ENCODE results near the gene IQCM. TPM values are rescaled to one million over a fixed set of nuclear protein-coding genes. Genes with fewer than 3 reads are reported as not detected.

The IQCM gene
- total RNA-seq, 1 experiment from 2014 or later: 0.17 TPM

DNA sequence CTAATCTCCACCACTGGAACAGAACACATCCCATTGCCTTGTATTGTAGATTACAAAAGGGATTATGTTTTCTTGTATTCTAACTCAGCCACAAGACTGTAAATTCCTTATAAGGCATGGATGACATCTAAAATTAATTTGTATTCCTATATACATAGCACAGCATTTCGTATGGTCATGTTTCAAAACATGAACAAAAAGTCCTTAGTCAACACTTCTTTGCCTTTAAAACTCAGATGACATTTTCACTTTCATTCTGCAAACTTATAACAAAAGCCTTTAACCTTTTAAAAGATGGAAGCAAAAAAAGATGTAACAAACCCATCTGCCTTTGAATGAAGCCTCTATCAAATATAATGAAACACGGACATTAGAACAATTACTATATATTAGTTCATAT is 181.3 kb downstream of the IQCM start:
- H3K27me3 ChIP-seq (ENCODE audit: control insufficient read depth, insufficient read depth, low read length): no peaks in the 10 kb centered on the region
- DNase-seq: no peak
- no peaks in the 10 kb centered on the region for H3K36me3 ChIP-seq (replicated peaks; ENCODE audit: control insufficient read depth, insufficient read depth, low read length)

DNA sequence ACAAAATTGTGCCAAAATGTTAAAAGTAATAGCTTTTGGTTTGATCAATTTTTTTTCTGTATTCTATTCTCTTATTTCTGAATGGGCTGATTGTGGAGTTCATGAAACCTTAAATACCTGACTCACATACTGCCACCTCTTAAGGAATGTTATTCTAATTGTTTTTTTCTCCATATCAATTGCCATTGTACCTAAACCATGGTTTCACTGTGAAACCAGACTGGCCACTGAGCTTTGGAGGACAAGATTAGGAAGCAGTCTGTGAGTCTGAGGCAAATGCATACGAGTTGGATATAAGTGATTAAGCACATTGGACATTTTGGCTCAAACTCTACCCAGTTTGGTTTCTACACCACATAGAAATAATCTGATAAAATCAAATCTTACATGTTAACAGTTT is 184.0 kb downstream of the IQCM start:
- no peaks in the 10 kb centered on the region for H3K27me3 ChIP-seq (ENCODE audit: control insufficient read depth, insufficient read depth, low read length)
- no peak for DNase-seq
- no peaks in the 10 kb centered on the region for H3K36me3 ChIP-seq (replicated peaks; ENCODE audit: control insufficient read depth, insufficient read depth, low read length)
- H3K4me3 ChIP-seq (ENCODE audit: insufficient read depth, low read depth, low read length): no peak overlapping the region

More for the DNA sequence above, 181.3 kb downstream of the IQCM start:
- H3K4me3 ChIP-seq (ENCODE audit: insufficient read depth, low read depth, low read length): no peak overlapping the region

DNA sequence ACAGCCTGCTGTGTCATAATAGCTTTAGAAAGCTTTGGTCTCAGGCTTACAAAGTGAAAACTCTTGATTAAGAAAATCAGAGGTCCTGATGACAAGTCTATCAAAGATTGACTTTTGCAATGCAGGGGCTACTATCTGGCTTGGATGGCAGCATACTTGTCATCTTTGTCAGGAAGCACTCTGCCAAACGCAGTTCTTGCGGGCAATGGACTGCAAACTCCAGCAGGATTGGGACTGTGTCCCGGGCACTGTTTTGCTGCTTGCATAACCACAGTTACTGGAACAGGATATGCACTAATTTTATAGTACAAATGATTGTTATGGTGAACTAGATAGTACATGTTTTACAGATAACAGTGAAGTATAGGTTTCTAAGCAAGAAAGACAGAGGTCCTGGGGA is 185.6 kb downstream of the IQCM start:
- H3K36me3 ChIP-seq (replicated peaks; ENCODE audit: control insufficient read depth, insufficient read depth, low read length): no peaks in the 10 kb centered on the region
- H3K4me3 ChIP-seq (ENCODE audit: insufficient read depth, low read depth, low read length): no peak overlapping the region
- no peak for DNase-seq
- no peaks in the 10 kb centered on the region for H3K27me3 ChIP-seq (ENCODE audit: control insufficient read depth, insufficient read depth, low read length)

DNA sequence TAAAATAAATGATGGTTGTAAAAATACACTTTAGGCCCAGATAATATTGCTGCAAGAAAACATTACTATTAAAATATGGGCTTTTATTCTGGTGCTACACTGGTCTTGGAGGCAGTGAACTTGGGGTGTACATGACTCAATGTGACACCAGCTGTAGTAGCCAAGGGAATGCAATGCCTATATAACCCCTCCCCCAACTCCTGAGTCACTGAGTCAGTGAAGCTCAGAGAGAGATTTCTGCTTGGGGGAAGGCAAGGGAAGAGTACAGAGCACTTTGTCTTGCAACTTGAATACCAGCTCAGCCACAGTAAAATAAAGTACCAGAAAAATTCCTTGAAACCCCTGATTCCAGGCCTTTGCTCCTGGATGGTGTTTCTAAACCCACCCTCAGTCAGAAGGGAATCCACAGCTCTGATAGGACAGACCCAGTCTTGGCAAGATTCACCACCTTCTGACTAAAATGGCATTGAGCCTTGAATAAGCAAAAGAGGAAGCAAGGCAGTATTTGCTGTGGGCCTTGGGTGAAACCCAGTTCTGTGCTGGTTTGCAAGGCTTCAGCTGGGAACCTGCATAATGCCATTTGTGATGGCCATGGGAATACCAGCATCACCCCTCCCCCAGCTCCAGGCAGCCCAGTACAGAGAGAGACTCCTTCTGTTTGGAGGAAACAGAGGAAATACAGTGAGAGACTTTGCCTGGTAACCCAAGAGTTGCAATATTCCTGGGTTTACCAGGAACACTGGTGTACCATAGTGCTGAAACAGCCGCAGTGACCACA is 209.9 kb downstream of the IQCM start:
- no peak overlapping the region for H3K4me3 ChIP-seq (ENCODE audit: insufficient read depth, low read depth, low read length)
- H3K36me3 ChIP-seq (replicated peaks; ENCODE audit: control insufficient read depth, insufficient read depth, low read length): no peaks in the 10 kb centered on the region
- no peak for DNase-seq
- H3K27me3 ChIP-seq (ENCODE audit: control insufficient read depth, insufficient read depth, low read length): no peaks in the 10 kb centered on the region

DNA sequence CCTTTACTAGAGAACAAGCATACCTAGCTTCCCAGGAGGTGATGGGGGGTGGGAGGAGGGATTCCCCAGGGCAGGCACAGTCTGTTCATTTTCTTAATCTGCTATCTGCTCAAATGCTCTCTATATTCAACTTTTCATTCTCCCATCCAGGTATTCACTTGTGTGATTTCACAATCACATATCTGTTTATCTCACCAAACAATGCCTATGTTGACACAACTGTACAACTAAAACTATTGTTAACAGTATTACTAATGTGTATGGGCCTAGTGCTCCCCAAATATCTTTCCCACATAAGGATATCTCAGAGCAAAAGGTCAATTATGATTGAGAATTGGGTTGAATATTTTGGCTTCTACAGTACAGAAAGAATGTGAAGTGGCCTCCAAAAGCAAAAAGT is 210.8 kb downstream of the IQCM start:
- Histone ChIP-seq H3K4me3 (ENCODE audit: insufficient read depth, low read depth, low read length) (no peak overlapping the region), H3K36me3 (replicated peaks; ENCODE audit: control insufficient read depth, insufficient read depth, low read length) (no peaks in the 10 kb centered on the region), H3K27me3 (ENCODE audit: control insufficient read depth, insufficient read depth, low read length) (no peaks in the 10 kb centered on the region)
- DNase-seq: no peak

DNA sequence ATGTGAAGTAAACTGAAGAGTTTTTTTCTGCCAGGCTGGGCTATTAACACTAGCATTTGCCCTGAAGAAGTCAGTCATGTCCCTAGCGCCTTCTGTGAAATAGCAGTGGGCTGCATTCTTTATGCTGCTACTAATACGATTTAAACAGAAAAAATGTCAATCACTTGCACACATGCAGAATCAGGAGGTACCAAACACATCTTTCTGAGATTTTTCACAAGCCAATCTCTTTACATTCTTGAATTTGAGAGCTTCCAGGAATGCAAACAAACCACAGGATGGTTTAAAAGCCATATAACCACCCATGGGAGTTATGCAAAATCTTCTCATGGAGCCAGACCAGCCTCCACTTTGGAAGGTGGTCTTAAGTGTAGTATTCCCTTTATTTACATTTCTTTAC is 220.1 kb downstream of the IQCM start:
- Histone ChIP-seq H3K27me3 (ENCODE audit: control insufficient read depth, insufficient read depth, low read length) (no peaks in the 10 kb centered on the region), H3K4me3 (ENCODE audit: insufficient read depth, low read depth, low read length) (no peak overlapping the region), H3K36me3 (replicated peaks; ENCODE audit: control insufficient read depth, insufficient read depth, low read length) (no peaks in the 10 kb centered on the region)
- DNase-seq: no peak

DNA sequence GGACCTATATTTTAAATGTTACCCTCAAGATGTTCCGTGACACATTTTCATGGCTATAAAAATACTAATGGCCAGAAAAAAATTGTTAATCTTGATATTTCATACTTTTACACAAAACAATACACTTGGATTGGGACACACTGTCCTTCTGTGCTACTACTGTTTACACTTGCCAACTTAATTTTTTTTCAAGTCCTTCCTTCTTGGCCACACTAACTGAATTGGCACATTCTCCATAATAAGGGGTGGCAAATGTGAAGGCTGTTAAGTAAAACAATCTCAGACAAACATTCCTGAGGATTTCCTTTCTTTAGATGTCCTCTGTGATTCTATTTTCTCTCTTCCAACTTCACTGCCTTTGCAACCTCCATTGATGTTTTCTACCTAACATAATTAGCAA is 225.8 kb downstream of the IQCM start:
- DNase-seq: no peak
- Histone ChIP-seq H3K4me3 (ENCODE audit: insufficient read depth, low read depth, low read length) (no peak overlapping the region), H3K36me3 (replicated peaks; ENCODE audit: control insufficient read depth, insufficient read depth, low read length) (no peaks in the 10 kb centered on the region), H3K27me3 (ENCODE audit: control insufficient read depth, insufficient read depth, low read length) (no peaks in the 10 kb centered on the region)

DNA sequence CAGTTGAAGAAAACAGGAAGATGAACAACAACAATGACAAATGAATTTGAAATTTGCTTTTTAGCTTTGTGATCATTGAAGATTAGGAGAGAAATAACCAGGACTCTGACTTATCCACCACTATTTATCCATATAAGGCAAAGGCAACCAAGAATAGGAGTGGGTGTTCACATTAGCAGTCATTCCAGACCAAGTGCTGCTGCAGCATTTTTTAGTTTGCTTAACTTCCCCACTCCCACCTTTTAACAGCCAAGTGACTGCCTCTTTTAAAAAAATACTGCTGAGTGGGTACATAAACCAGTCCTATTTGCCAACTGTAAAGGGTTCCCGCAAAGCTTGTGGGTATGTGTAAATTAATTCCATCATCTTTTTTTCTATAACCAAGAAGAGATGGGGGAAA is 230.9 kb downstream of the IQCM start:
- no peaks in the 10 kb centered on the region for H3K36me3 ChIP-seq (replicated peaks; ENCODE audit: control insufficient read depth, insufficient read depth, low read length)
- H3K27me3 ChIP-seq (ENCODE audit: control insufficient read depth, insufficient read depth, low read length): no peaks in the 10 kb centered on the region
- no peak for DNase-seq
- no peak overlapping the region for H3K4me3 ChIP-seq (ENCODE audit: insufficient read depth, low read depth, low read length)

DNA sequence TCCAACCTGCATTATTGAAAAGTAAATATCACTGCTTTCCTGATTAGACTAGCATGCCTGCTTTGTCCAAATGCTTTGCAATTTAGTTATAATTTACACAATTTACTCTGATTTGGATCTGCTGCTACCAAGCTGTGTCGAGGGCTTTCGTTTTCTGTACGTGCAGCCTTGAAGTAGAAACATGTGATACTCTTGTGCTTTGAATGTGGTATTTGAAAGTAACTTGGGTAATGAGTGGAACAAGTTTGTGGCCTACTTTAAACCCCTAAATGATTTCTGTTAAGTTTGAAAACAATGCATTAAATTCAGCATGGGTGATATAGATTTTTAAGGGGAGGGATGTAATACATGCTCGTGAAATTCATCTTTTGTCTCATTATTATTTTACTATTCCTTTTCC is 240.7 kb downstream of the IQCM start:
- Histone ChIP-seq H3K4me3 (ENCODE audit: insufficient read depth, low read depth, low read length) (no peak overlapping the region), H3K27me3 (ENCODE audit: control insufficient read depth, insufficient read depth, low read length) (no peaks in the 10 kb centered on the region), H3K36me3 (replicated peaks; ENCODE audit: control insufficient read depth, insufficient read depth, low read length) (no peaks in the 10 kb centered on the region)
- DNase-seq: no peak

DNA sequence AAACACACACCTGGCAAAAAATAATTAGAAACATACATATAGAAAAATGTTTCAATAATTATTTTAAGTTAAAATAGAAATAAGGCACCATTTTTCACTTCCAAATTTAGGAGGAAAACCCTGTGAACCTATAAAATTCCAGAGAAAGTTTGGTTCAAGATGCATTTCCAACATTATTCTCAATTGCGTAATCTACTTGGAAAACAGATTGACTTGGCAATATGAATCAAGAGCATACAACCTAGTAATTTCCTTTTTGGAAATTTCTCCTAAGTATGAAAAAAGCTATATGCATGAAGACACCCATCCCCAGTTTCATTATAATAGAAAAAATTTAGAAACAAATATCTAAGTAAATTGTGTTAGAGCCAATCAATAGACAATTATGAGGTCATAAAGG is 242.9 kb downstream of the IQCM start:
- no peaks in the 10 kb centered on the region for H3K27me3 ChIP-seq (ENCODE audit: control insufficient read depth, insufficient read depth, low read length)
- DNase-seq: no peak
- H3K36me3 ChIP-seq (replicated peaks; ENCODE audit: control insufficient read depth, insufficient read depth, low read length): no peaks in the 10 kb centered on the region
- H3K4me3 ChIP-seq (ENCODE audit: insufficient read depth, low read depth, low read length): no peak overlapping the region

DNA sequence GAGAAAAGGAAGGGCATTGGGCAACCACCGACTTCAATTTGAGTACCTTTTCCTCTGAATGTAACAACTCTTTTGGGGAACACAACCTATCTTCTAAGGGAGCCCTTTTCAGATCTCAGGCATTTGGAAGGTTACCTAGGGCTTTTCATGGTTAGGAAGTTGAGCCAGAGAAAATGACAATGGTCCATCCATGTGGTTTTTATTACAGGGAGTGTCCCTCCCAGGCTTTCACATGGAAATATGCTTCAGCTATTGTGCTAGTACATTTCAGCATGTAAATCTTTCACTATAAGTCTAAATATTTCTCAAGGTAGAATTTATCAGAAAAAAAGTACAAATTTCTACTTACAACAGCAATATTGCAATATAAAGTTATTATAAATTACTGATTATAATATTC is 259.8 kb downstream of the IQCM start:
- Histone ChIP-seq H3K27me3 (ENCODE audit: control insufficient read depth, insufficient read depth, low read length) (no peaks in the 10 kb centered on the region), H3K36me3 (replicated peaks; ENCODE audit: control insufficient read depth, insufficient read depth, low read length) (no peaks in the 10 kb centered on the region), H3K4me3 (ENCODE audit: insufficient read depth, low read depth, low read length) (no peak overlapping the region)
- DNase-seq: no peak

DNA sequence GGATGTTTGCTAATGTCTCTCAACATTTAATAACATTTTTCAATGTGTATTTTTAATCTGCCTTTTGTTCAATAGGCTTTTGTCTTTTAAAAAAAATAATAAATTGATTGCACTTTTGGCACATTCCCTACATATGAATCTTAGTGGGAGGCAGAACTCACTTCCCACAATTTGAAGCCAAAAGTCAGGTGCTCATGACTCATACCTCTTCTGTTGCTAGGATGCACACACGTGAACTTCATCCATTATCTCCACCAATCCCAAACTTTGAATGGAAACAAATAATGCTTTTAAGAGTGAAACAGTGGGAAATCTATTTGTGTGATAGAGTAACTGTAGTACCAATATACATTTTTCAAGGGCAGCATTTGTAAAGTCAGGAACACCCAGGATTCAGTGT is 260.5 kb downstream of the IQCM start:
- H3K36me3 ChIP-seq (replicated peaks; ENCODE audit: control insufficient read depth, insufficient read depth, low read length): no peaks in the 10 kb centered on the region
- no peak for DNase-seq
- no peaks in the 10 kb centered on the region for H3K27me3 ChIP-seq (ENCODE audit: control insufficient read depth, insufficient read depth, low read length)
- no peak overlapping the region for H3K4me3 ChIP-seq (ENCODE audit: insufficient read depth, low read depth, low read length)

DNA sequence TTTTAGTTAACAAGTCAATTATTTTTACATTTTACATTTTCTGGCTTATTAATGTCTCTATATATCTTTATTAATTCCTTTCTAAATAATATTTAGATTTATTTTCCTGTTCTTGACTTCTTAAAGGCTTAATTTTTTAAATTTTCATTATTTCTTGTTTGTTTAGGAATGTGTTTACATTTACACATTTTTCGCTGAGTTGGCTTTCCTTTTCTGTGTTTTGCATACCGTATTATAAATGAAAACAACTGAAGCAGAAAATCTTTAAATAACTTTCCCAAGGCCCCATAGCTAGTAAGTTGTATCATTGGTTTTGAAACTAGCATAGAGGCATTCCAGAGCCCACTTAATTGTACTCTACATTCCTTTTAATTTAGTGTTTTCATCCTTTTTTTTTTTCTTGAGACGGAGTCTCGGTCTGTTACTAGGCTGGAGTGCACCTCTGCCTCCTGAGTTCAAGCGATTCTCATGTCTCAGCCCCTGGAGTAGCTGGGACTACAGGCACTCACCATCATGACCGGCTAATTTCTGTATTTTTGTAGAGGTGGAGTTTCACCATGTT is 261.6 kb downstream of the IQCM start:
- no peaks in the 10 kb centered on the region for H3K27me3 ChIP-seq (ENCODE audit: control insufficient read depth, insufficient read depth, low read length)
- no peaks in the 10 kb centered on the region for H3K36me3 ChIP-seq (replicated peaks; ENCODE audit: control insufficient read depth, insufficient read depth, low read length)
- no peak for DNase-seq
- no peak overlapping the region for H3K4me3 ChIP-seq (ENCODE audit: insufficient read depth, low read depth, low read length)

DNA sequence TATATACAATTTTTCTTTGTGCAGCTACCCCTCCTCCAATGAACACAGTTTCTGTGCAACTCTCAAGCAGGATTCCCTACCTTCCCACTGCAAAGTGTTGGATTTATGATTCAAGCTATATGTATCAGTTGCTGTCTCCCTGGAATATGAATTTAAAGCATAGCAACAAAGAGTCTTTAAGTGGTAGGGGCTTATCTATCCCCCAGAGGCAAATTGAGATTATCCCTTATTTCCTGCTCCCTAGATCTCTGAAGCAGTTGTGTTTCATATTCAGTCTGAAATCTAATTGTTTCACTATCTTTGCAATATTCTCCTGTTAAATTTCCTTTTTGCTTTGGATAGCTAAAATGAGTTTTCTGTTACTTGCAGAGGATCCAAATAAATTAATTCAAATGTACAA is 263.0 kb downstream of the IQCM start:
- no peaks in the 10 kb centered on the region for H3K36me3 ChIP-seq (replicated peaks; ENCODE audit: control insufficient read depth, insufficient read depth, low read length)
- H3K4me3 ChIP-seq (ENCODE audit: insufficient read depth, low read depth, low read length): no peak overlapping the region
- no peak for DNase-seq
- H3K27me3 ChIP-seq (ENCODE audit: control insufficient read depth, insufficient read depth, low read length): no peaks in the 10 kb centered on the region

DNA sequence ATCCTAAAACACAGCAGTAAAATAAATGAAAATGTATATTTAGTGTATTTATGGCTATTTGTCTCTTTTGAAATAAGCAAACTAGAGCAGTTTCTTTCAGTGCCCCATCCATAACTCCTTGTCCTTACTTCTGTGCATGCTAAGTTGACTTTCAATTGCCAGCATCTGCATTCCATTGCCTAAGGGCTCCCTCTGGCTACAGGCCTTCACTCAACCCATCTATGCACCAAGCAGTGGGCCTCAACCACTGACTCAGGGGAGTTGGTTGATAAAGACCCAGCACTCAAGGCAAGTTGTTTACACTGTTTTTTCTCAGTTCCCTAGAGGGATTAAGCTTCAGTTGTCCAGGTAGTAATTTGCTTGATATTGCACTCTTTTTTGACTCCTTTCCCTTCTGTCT is 265.7 kb downstream of the IQCM start:
- Histone ChIP-seq H3K27me3 (ENCODE audit: control insufficient read depth, insufficient read depth, low read length) (no peaks in the 10 kb centered on the region), H3K36me3 (replicated peaks; ENCODE audit: control insufficient read depth, insufficient read depth, low read length) (no peaks in the 10 kb centered on the region), H3K4me3 (ENCODE audit: insufficient read depth, low read depth, low read length) (no peak overlapping the region)
- peak; percentile 50 for DNase-seq

DNA sequence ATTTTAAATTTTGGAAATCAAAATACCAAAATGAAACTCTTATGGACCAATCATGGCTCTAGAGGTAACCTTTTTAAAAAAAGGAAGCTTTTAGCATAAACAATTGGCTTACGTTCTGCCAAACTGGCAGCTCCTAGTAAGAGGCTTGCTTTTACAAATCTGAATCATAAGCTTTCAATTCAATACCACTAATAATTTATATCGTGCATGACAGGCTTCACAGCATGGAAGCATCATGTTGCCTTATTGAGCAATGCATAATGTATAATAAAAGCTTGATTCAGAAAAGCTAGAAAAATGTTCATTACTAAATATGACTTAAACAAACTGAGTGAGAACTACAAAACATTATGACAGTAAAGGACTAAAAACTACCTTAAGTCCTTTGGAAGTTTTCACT is 280.9 kb downstream of the IQCM start:
- no peak for DNase-seq

More for the DNA sequence above, 280.9 kb downstream of the IQCM start:
- Histone ChIP-seq H3K36me3 (replicated peaks; ENCODE audit: control insufficient read depth, insufficient read depth, low read length) (no peaks in the 10 kb centered on the region), H3K27me3 (ENCODE audit: control insufficient read depth, insufficient read depth, low read length) (no peaks in the 10 kb centered on the region), H3K4me3 (ENCODE audit: insufficient read depth, low read depth, low read length) (no peak overlapping the region)
